HG03521 (cell line): Measurements from ENCODE around the gene NTF3.

Experiments
- ATAC-seq: cut with Tn5 transposase; IDR thresholded peaks from one replicate; pipeline ENCODE4 v1.9.1; 2021; ENCODE audit warnings: mild to moderate bottlenecking, moderate library complexity; ENCODE audit not compliant: unreplicated experiment

Gene NTF3

GRCh38 chr12:5430641-5431603 lies 986 bp upstream of the NTF3 start:
- no peak for ATAC-seq

GRCh38 chr12:5433081-5433844 lies 1.4 kb downstream of the NTF3 start:
- ATAC-seq, result no peak

DNA sequence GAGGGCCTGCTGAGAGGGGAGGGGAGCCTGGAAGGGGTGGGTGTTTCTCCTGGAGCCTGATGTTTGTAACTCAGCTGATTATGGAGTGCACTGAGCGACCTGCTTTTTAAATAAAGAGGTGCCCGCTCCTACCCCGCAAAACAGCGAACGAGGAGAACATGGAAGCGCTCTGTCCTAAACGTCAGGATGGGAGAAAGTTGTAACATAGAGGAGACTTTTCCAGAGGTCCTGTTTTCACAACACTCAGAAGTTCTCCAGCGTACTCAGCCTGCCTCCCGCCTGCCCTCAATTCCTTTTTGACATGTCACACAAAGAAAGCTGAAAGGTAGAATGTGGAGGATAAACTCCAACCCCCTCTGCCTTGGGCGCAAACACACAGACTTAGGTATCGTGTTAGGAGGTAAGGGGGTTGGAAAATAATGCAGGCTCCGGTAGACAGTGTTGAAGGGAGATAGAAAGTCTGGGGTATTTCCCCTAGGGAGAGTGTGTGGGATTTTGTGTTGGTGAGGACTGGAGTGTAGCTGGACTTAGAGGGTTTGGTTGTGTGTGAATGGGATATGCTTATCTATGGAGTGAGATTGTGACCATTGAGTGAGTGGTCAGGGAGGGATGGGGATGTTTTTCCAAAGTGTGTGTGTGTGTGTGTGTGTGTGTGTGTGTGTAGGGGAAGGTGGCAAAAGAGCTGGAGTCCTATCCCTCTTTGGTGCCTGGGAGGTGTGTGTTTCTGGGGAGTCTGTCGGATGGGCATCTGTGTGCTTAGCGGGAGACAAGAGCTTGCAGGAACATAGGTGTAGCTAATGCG lies 2.1 kb downstream of the NTF3 start:
- ATAC-seq, result no peak

- no peak for ATAC-seq
Observed at GRCh38 chr12:5434647-5435560, 3.0 kb downstream of the NTF3 start.

DNA sequence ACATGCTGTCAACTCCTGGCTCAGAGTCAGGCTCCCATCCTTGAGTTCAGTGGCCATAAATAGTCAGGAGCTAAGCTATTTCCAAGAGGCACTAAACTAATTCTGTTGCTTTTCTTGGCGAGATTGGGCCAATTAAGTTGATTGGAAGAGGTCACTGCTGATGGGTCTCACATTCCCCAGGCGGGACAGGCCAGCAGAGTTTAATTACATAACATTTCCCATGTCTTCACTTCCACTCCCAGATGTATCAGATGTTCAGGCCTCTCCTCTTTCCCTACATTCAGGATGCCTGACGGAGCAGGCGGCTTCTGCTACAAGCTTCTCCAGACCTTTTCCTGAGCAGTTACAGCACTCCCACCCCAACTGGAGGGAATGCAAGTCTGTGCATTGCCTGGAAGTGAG lies 5.3 kb downstream of the NTF3 start:
- ATAC-seq, result no peak

DNA sequence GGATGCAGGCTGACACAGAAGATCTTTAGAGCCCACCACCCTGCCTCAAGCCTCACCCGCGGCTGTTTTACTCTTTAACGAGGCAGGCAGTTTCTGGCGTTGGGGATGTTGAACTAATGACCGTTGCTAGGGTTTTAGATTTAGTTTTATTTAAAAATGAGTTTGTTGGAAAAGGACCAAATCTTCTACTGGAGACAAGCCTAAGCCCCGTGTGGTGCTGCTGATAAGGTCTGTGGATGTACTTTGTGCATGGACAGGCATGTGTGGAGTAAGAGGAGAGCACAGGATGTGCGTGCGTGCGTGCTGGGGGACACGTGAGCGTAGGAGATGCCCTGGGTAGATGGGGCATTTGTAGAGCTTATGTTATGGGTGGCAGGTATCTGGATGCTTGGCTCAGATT lies 5.7 kb downstream of the NTF3 start:
- ATAC-seq, result no peak

- ATAC-seq, result no peak
Observed at GRCh38 chr12:5438671-5439200, 6.8 kb downstream of the NTF3 start.

DNA sequence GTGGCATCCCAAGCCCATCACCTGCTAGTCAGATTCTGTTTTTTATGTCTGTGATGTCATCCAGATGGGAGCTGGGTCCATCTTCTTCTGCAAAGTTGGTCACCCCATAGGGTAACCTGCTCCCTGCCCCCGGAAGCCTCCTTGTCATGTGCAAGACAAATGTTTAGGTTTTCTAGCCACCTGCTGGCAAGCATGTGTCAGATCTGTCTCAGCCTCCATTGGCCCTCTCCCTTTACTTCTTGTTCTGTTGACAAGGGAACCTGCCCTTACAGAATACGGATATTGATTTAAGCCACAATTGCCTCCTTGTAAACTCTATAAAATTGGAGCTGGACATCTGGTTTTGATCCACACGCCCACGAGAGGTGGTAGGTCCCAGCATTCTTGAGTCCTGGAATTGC lies 7.5 kb downstream of the NTF3 start:
- ATAC-seq, result no peak

GRCh38 chr12:5439788-5440300 lies 7.9 kb downstream of the NTF3 start:
- ATAC-seq, result no peak

DNA sequence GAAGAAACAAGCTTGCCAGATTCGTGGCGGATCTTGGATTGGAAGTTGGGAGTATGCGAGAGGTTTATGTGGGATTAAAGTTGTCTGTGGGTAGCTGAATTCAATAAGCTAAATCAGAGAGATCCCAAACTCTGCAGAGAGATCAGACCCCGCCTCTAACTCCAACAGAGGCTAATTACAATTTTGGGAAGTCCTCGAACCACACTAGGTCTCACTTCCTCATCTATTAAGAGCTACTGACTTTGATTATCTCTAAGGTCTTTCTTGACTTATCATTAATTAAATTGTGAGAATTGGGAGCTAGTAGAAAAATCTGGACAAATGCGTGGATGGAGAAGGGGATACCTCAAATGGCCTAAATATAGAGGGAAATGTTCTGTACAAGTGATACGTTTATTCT lies 9.1 kb downstream of the NTF3 start:
- no peak for ATAC-seq

DNA sequence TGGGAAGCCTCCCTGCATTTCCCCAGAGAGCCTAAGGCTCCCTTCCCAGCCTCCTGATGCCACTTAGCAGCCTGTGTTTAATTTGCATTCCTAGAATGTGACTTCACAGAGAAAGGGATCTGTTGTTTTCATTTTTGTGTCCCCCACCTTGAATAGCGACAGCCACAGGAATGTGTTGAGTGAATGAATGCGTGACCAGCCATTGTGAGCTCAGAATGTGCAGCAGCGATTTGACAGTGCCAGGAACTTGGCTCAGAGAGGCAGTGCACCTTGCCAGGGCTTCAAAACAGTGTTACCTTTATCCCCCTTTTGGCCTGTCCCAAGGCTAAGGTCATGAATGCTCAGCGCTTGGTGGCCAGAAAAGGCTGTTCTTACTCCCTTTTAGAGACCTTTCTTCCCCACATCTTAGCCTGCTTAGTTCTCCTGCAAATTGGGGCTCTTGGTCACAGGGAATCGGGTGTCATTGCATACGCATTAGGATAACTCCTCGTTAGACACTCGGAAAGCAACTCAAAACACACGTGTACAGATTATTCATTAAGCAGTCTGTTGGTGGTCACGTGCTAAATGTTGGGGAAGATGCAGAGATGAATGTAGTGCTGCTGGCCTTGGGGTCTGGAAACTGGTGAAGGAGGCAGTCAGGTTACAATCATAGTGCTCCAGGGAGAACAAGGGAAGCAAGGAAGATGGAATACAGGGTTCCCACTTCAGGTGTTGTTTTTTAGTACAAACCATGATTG lies 9.8 kb downstream of the NTF3 start:
- no peak for ATAC-seq

DNA sequence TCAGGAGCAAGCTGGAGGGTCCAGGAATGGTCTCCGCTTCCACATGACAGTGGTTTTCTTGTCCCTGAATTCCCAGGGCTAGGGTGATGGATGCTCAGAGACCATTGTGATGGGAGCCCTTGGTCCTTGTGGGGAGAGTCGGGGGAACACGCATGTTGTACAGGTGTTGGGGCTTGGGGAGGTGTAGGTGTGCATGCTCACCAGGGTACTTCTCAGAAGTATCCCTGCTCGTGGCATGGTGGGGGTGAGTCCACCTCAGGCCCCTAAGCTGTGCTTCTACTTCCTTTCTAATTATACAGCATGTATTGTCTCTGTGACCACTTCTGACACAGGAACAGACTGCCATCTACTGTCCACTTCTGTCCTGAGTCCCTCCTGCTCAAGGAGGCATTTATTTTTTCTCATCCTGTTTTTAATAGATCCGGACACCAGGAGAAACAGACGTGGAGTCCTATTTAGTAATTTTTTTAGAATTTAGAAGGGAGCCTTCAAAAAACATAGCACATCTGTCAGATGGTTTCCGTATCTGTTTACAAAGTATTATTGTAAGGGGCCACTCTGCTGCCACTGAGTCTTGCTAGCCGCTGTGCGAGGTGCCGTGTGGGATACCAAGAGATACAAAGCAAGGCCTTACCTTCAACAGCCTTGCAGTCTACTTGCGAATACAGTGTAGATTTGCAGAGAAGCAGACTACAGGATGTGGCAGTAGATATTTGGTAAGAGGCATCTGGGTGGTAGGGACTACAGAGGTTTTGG lies 10.5 kb downstream of the NTF3 start:
- no peak for ATAC-seq

GRCh38 chr12:5444520-5444919 lies 12.6 kb downstream of the NTF3 start:
- no peak for ATAC-seq

- no peak for ATAC-seq
Observed at GRCh38 chr12:5447320-5447719, 15.4 kb downstream of the NTF3 start.

GRCh38 chr12:5451251-5451650 lies 19.3 kb downstream of the NTF3 start:
- no peak for ATAC-seq

- ATAC-seq, result no peak
Observed at GRCh38 chr12:5452569-5452968, 20.7 kb downstream of the NTF3 start.

- ATAC-seq, result no peak
Observed at GRCh38 chr12:5453466-5453865, 21.6 kb downstream of the NTF3 start.

DNA sequence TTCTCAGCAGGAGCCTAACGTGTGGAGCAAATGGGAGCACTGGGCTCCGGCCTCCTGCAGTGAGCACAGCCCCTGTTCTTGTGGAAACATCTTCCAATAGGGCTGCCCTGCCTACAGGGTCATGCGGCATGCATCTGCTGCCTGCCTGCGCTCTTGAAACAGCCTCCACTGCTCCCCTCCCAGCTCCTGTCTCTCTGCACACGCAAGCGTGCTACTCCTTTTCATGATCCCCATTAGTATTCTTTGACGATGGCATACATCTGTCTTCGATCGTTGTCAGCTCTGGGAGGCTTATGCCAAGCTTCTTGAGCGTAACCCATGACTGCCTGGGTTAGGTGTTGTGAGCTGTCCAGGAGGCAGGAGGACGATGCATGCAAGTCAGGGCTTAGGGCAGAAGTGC lies 23.1 kb downstream of the NTF3 start:
- no peak for ATAC-seq
